KMS-11 (cell line): ENCODE data around the gene CLIC6.

Source experiments
- H2AFZ ChIP-seq: fragments of 200-600 bp; sonication (generic); 2 replicates; pipeline ENCODE4 v1.6.1; 2016; ENCODE audit warnings: antibody characterized with exemption, mixed run types, low read depth
- H3K27ac ChIP-seq: fragments of 200-600 bp; sonication (generic); 2 replicates; pipeline ENCODE4 v1.6.1; 2016; ENCODE audit warnings: mild to moderate bottlenecking, mixed run types
- H3K27me3 ChIP-seq: fragments of 200-600 bp; sonication (generic); 2 replicates; pipeline ENCODE4 v1.6.1; 2017; ENCODE audit warnings: mild to moderate bottlenecking, low read depth, mixed run types, moderate library complexity; ENCODE audit not compliant: insufficient read depth
- H3K36me3 ChIP-seq: fragments of 200-600 bp; sonication (generic); 2 replicates; pipeline ENCODE4 v1.6.1; 2017; ENCODE audit warnings: mild to moderate bottlenecking, mixed run types; ENCODE audit not compliant: insufficient read depth
- H3K4me1 ChIP-seq: fragments of 200-600 bp; sonication (generic); 2 replicates; pipeline ENCODE4 v1.6.1; 2016; ENCODE audit warnings: mild to moderate bottlenecking, low read depth, mixed run types; ENCODE audit not compliant: poor library complexity, severe bottlenecking
- H3K4me2 ChIP-seq: fragments of 200-600 bp; sonication (generic); 2 replicates; pipeline ENCODE4 v1.7.0; 2016; ENCODE audit warnings: mild to moderate bottlenecking, mixed run types
- H3K4me3 ChIP-seq: fragments of 200-600 bp; sonication (generic); IDR thresholded peaks from 2 replicates; pipeline ENCODE4 v1.6.1; 2017; ENCODE audit warnings: low read depth, low read length, mixed read lengths; ENCODE audit not compliant: insufficient read depth
- H3K79me2 ChIP-seq: fragments of 200-600 bp; sonication (generic); 2 replicates; pipeline ENCODE4 v1.6.1; 2016; ENCODE audit warnings: low read depth, mixed run types; ENCODE audit not compliant: insufficient read depth
- H3K9ac ChIP-seq: fragments of 200-600 bp; sonication (generic); 2 replicates; pipeline ENCODE4 v1.6.1; 2016; ENCODE audit warnings: mild to moderate bottlenecking, mixed run types
- H4K20me1 ChIP-seq: fragments of 200-600 bp; sonication (generic); 2 replicates; pipeline ENCODE4 v1.6.1; 2016; ENCODE audit warnings: mild to moderate bottlenecking, mixed run types; ENCODE audit not compliant: insufficient read depth
- TF ChIP-seq, protein P1 (sequence below): fragments of 200-600 bp; sonication (generic); conservative IDR thresholded peaks from 2 replicates; pipeline ENCODE4 v1.6.1; 2017; ENCODE audit warnings: low read depth, mild to moderate bottlenecking, antibody characterized with exemption, low read length, moderate library complexity, mixed read lengths

CLIC6 gene

DNA sequence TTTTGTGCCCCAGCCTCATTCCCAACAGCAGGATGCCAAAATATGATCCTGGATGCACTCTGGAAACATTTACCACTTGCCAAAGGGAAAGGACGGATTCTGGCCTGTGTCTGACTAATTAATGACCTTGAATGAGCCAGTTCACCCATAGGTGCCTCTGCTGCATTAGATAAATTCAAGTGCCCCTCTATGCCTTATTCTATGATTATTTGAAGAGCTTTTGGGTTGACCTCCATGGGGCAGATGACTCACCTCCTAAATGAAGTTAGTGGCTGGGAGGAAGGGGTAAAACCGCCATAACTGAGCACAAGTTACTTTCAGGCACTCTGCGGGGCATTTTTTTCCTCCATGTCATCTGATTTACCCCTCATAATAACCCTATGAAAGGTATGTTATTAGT is 98.1 kb downstream of the CLIC6 start:
- no peak overlapping the region for H3K4me2 ChIP-seq
- no peaks in the 10 kb centered on the region for H3K4me1 ChIP-seq
- H3K27ac ChIP-seq = no peak overlapping the region
- H3K27me3 ChIP-seq = no peaks in the 10 kb centered on the region
- TF ChIP-seq, protein P1, sequence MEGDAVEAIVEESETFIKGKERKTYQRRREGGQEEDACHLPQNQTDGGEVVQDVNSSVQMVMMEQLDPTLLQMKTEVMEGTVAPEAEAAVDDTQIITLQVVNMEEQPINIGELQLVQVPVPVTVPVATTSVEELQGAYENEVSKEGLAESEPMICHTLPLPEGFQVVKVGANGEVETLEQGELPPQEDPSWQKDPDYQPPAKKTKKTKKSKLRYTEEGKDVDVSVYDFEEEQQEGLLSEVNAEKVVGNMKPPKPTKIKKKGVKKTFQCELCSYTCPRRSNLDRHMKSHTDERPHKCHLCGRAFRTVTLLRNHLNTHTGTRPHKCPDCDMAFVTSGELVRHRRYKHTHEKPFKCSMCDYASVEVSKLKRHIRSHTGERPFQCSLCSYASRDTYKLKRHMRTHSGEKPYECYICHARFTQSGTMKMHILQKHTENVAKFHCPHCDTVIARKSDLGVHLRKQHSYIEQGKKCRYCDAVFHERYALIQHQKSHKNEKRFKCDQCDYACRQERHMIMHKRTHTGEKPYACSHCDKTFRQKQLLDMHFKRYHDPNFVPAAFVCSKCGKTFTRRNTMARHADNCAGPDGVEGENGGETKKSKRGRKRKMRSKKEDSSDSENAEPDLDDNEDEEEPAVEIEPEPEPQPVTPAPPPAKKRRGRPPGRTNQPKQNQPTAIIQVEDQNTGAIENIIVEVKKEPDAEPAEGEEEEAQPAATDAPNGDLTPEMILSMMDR = no peak
- H3K79me2 ChIP-seq = no peaks in the 10 kb centered on the region
- no peak overlapping the region for H2AFZ ChIP-seq
- no peaks in the 10 kb centered on the region for H4K20me1 ChIP-seq
- no peak overlapping the region for H3K4me3 ChIP-seq
- no peak overlapping the region for H3K9ac ChIP-seq
- H3K36me3 ChIP-seq = no peaks in the 10 kb centered on the region
